ENCODE data around the gene BCL2L15. TPM values are rescaled to one million over a fixed set of nuclear protein-coding genes. Genes with fewer than 3 reads are reported as not detected.

BCL2L15 gene
- total RNA-seq, 1 experiment from 2014 or later: 2.3 TPM

GRCh38 chr1:113834716-113835115 lies 52.7 kb downstream of the BCL2L15 start:
- ChIA-PET CTCF (interaction anchor here (0.5 to 5.4 kb wide), 29 partner anchors 12 to 744 kb away, joined by 3 to 27 read pairs (median 5); partner anchors contain the start of genes AP4B1, HIPK1 and OLFML3), POLR2A (interaction anchor here (4.5 to 4.9 kb wide), 2 partner anchors 70 to 95 kb away, joined by 27 to 33 read pairs; partner anchors contain the start of genes AP4B1, DCLRE1B and HIPK1)
- Mint-ChIP-seq H3K4me1 (ENCODE audit: insufficient read depth, unreplicated experiment) (no peaks in the 10 kb centered on the region), H3K27me3 (ENCODE audit: insufficient read depth, unreplicated experiment) (no peaks in the 10 kb centered on the region), H3K4me3 (ENCODE audit: unreplicated experiment) (no peak overlapping the region), H3K9me3 (ENCODE audit: unreplicated experiment) (no peaks in the 10 kb centered on the region), H3K27ac (ENCODE audit: low read depth, unreplicated experiment) (no peak overlapping the region), H3K36me3 (ENCODE audit: insufficient read depth, unreplicated experiment) (no peaks in the 10 kb centered on the region)
- TF ChIP-seq, protein P1, sequence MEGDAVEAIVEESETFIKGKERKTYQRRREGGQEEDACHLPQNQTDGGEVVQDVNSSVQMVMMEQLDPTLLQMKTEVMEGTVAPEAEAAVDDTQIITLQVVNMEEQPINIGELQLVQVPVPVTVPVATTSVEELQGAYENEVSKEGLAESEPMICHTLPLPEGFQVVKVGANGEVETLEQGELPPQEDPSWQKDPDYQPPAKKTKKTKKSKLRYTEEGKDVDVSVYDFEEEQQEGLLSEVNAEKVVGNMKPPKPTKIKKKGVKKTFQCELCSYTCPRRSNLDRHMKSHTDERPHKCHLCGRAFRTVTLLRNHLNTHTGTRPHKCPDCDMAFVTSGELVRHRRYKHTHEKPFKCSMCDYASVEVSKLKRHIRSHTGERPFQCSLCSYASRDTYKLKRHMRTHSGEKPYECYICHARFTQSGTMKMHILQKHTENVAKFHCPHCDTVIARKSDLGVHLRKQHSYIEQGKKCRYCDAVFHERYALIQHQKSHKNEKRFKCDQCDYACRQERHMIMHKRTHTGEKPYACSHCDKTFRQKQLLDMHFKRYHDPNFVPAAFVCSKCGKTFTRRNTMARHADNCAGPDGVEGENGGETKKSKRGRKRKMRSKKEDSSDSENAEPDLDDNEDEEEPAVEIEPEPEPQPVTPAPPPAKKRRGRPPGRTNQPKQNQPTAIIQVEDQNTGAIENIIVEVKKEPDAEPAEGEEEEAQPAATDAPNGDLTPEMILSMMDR (IDR thresholded peaks at IDR 0.05; ENCODE audit: unreplicated experiment): no peak
- intact Hi-C loops (cut with micrococcal nuclease): loop anchor here (1.0 to 10.0 kb wide), 3 partner anchors 71 to 450 kb away; partner anchors contain the start of genes DCLRE1B and OLFML3
- no peak for DNase-seq (ENCODE audit: unreplicated experiment)
- no TSS peak for BruUV-seq (replicated peaks)

Other genes starting within 250 kb of the BCL2L15 start
- gene PHTF1, start 128.1 kb downstream of the BCL2L15 start, total RNA-seq (2022): 8.4 and 13.0 TPM in 2 replicates
- gene RSBN1, start 75.1 kb downstream of the BCL2L15 start, total RNA-seq (2022): 11.8 and 15.7 TPM in 2 replicates
- gene PTPN22, start 15.9 kb downstream of the BCL2L15 start, total RNA-seq (2022): 0.42 and 0.89 TPM in 2 replicates
- gene AP4B1, start 17.2 kb upstream of the BCL2L15 start, total RNA-seq (2022): 20.4 and 21.3 TPM in 2 replicates
- gene DCLRE1B, start 17.7 kb upstream of the BCL2L15 start, total RNA-seq (2022): 6.9 and 8.1 TPM in 2 replicates
- 46.7 and 50.2 TPM in 2 replicates for gene HIPK1, start 41.7 kb upstream of the BCL2L15 start, total RNA-seq (2022)
- gene OLFML3, start 91.9 kb upstream of the BCL2L15 start, total RNA-seq (2022): 0.20 and 0.30 TPM in 2 replicates